Common myeloid progenitor, CD34-positive (primary cell): ENCODE data around the gene CDH13.

ENCODE experiments used
- CTCF ChIA-PET: fragments of 350-600 bp; sonication (Branson Sonifier 250); formaldehyde crosslinking; loops from one replicate; lab custom pipeline; 2021; ENCODE audit warnings: antibody characterized with exemption; lab: Charles Lee
- POLR2A ChIA-PET: fragments of 350-600 bp; sonication (Branson Sonifier 250); formaldehyde crosslinking; loops from one replicate; lab custom pipeline; 2021; ENCODE audit warnings: antibody characterized with exemption; lab: Charles Lee
- DNase-seq, 3 donors: peaks; one replicate each; pipeline versions ENCODE4 v3.0.0 to v3.0.0-alpha.2; 2013
- H3K27ac ChIP-seq, 2 experiments: 1 replicate in 1 of 2; 2 replicates in 1 of 2; pipeline ENCODE4 v1.7.0; 2013; ENCODE audit warnings: inconsistent platforms in 2 of 2, low read length in 2 of 2, mild to moderate bottlenecking in 2 of 2, low read depth in 1 of 2, moderate library complexity in 1 of 2; ENCODE audit not compliant: severe bottlenecking in 2 of 2, insufficient read depth in 1 of 2, poor library complexity in 1 of 2
- H3K27me3 ChIP-seq, 5 experiments: replicated peaks in 2 of 5; 1 replicate in 3 of 5; 2 replicates in 2 of 5; pipeline versions ENCODE4 v1.6.1 to v1.7.0; 2013; ENCODE audit warnings: low read length in 4 of 5, mild to moderate bottlenecking in 2 of 5, moderate library complexity in 2 of 5, inconsistent platforms in 1 of 5; ENCODE audit not compliant: insufficient read depth in 5 of 5, control insufficient read depth in 4 of 5
- H3K36me3 ChIP-seq, 4 experiments: 1 replicate in 2 of 4; 2 replicates in 2 of 4; pipeline versions ENCODE4 v1.6.1 to v1.7.0; 2013; ENCODE audit warnings: low read length in 3 of 4, control low read depth in 1 of 4, mild to moderate bottlenecking in 1 of 4; ENCODE audit not compliant: control insufficient read depth in 4 of 4, insufficient read depth in 4 of 4
- H3K4me1 ChIP-seq, 4 experiments: 1 replicate in 3 of 4; 2 replicates in 1 of 4; pipeline versions ENCODE4 v1.6.1 to v1.7.1; 2013; ENCODE audit warnings: low read length in 3 of 4, mild to moderate bottlenecking in 3 of 4, control low read depth in 1 of 4, inconsistent platforms in 1 of 4, moderate library complexity in 1 of 4; ENCODE audit not compliant: control insufficient read depth in 4 of 4, insufficient read depth in 4 of 4; ENCODE audit errors: control extremely low read depth in 1 of 4
- H3K4me3 ChIP-seq, 7 experiments: 1 replicate in 4 of 7; 2 replicates in 3 of 7; pipeline versions ENCODE4 v1.5.1 to v1.7.0; 2013; ENCODE audit warnings: mild to moderate bottlenecking in 7 of 7, low read length in 6 of 7, moderate library complexity in 6 of 7, inconsistent platforms in 2 of 7, low read depth in 2 of 7, control low read depth in 1 of 7; ENCODE audit not compliant: insufficient read depth in 4 of 7, control insufficient read depth in 1 of 7; ENCODE audit errors: extremely low read depth in 1 of 7
- H3K9me3 ChIP-seq, 5 experiments: 1 replicate in 4 of 5; 2 replicates in 1 of 5; pipeline versions ENCODE4 v1.6.1 to v1.7.1; 2013; ENCODE audit warnings: low read length in 4 of 5, mild to moderate bottlenecking in 2 of 5, inconsistent platforms in 1 of 5, low read depth in 1 of 5, moderate library complexity in 1 of 5; ENCODE audit not compliant: control insufficient read depth in 4 of 5, insufficient read depth in 2 of 5; ENCODE audit errors: control extremely low read depth in 1 of 5
- WGBS: methylation state at CpG from one replicate; pipeline ENCODE4 v1.1.5; 2013; ENCODE audit not compliant: insufficient coverage; 5-methylcytosine and 5-hydroxymethylcytosine counted together

The CDH13 gene

DNA sequence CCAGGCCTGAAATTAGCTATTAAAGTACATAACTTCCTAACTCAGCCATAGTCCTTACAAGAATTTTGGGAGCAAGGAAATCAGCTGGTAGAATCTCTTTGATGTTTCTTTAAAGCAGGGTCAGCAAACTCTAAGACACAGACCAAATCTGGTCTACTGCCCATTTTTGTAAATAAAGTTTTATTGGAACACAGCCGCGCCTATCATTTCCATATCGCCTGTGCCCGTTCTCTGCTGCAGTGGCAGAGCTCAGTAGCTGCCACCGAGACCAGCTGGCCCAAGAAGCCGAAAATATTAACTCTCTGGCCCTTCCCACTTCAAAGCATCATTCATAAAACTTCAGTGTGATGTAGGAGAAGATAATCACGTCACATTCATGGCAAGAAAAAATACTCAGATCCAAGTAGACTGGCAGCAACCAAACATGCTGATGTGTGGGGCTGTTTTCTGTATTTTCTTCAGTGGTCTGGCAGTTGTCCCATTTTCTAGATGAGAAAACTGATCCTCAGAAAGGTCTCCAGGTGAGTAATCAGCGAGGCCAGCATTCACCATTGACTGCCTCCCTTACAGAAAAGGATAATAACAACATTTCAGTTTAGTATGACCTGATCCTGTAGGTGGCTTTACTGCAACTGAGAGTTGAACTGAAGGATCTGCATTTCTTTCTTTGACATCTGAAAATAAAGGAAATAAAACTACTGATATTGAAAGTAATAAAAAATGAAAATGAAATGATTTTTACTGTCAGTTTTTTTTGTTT lies 1163.1 kb downstream of the CDH13 start:
- CTCF ChIA-PET: interaction anchor here (1.4 kb wide), 1 partner anchor 24 kb away, joined by 4 read pairs; no protein-coding TSS in a partner anchor
- Histone ChIP-seq H3K36me3 (no peaks in the 10 kb centered on the region), H3K4me3 (no peak overlapping the region), H3K4me1 (peaks cover 0 to 4% (median 2%) of the 10 kb centered on the region in 4 experiments), H3K27ac (no peak overlapping the region), H3K9me3 (peaks cover 0 to 3% (median 0%) of the 10 kb centered on the region in 5 experiments), H3K27me3 (no peaks in the 10 kb centered on the region)
- DNase-seq: no peak
- POLR2A ChIA-PET: no interaction called here
- no CpG with 5 or more reads among the region's 8 CpGs for WGBS

DNA sequence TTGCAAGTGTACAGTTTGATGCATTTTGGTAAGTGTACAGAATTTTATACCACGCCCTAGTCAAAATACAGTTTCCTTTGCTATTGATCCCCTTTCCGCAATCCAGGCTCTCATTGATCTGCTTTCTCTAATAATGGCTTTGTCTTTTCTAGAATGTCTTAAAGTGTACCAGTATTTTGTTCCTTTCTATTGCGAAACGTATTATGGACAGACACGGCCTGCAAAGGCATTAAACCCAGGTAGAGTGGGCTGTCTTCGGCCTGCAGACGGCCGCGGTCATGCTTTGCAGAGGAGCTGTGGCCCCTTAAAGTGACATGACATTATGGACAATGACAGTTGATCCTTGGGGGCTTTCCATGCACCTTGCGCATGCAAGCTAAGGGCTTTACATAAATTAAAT lies 1165.1 kb downstream of the CDH13 start:
- Histone ChIP-seq H3K27ac (no peak overlapping the region), H3K27me3 (peaks cover 0 to 2% (median 0%) of the 10 kb centered on the region in 5 experiments), H3K36me3 (no peaks in the 10 kb centered on the region), H3K4me3 (no peak overlapping the region), H3K4me1 (peaks cover 0 to 11% (median 5%) of the 10 kb centered on the region in 4 experiments), H3K9me3 (peaks cover 0 to 3% (median 0%) of the 10 kb centered on the region in 5 experiments)
- 99% methylated on average over 10 of the region's 10 CpGs for WGBS
- ChIA-PET POLR2A (no interaction called here), CTCF (no interaction called here)
- DNase-seq: no peak

DNA sequence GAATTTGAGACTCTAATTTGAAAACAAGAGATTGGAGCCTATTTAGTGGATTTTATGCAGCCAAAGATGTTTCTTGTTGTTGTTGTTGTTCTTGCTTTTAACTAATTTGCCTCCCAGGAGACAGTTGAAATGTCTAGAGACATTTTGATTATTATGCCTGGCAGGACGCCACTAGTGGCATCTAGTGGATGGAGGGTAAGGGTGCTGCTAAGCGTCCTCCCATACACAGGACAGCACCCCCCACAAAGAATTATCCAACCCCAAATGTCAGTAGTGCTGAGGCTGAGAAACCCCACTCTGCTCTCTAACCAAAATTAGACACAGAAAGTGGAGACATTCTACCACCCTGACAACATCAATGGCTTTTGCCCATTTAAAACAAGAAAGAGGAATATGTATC lies 1165.6 kb downstream of the CDH13 start:
- H3K9me3 ChIP-seq: peaks cover 0 to 3% (median 0%) of the 10 kb centered on the region in 5 experiments
- H3K4me3 ChIP-seq: no peak overlapping the region
- no CpG with 5 or more reads among the region's 2 CpGs for WGBS
- ChIA-PET POLR2A (no interaction called here), CTCF (no interaction called here)
- no peak for DNase-seq
- H3K27me3 ChIP-seq: peaks cover 0 to 4% (median 0%) of the 10 kb centered on the region in 5 experiments
- H3K36me3 ChIP-seq: no peaks in the 10 kb centered on the region
- peaks cover 0 to 11% (median 5%) of the 10 kb centered on the region in 4 experiments for H3K4me1 ChIP-seq
- no peak overlapping the region for H3K27ac ChIP-seq

DNA sequence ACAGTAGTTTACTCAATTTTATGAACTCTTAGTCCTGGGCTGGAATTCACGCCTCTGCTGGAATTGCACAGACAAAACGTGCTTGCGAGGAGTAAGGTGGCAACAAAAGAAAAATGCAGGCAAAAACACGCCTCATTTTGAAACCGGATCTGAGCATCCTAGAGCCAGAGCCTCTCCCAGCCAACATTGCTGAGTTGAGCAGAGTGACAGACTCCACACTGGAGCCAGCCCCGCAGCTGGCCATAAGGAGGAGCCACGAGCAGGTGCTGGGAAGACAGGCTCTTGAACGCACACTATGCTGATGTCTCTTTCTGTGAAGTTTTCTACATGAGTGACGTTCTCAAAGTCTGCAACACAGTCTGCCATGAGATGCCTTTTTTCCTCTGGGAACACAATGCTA lies 1166.4 kb downstream of the CDH13 start:
- Histone ChIP-seq H3K9me3 (peaks cover 0 to 3% (median 0%) of the 10 kb centered on the region in 5 experiments), H3K4me3 (no peak overlapping the region), H3K27ac (no peak overlapping the region), H3K27me3 (peaks cover 0 to 4% (median 0%) of the 10 kb centered on the region in 5 experiments), H3K4me1 (peaks cover 0 to 11% (median 5%) of the 10 kb centered on the region in 4 experiments), H3K36me3 (no peaks in the 10 kb centered on the region)
- CTCF ChIA-PET: no interaction called here
- 87% methylated on average over 9 of the region's 9 CpGs for WGBS
- POLR2A ChIA-PET: no interaction called here
- DNase-seq: no peak

DNA sequence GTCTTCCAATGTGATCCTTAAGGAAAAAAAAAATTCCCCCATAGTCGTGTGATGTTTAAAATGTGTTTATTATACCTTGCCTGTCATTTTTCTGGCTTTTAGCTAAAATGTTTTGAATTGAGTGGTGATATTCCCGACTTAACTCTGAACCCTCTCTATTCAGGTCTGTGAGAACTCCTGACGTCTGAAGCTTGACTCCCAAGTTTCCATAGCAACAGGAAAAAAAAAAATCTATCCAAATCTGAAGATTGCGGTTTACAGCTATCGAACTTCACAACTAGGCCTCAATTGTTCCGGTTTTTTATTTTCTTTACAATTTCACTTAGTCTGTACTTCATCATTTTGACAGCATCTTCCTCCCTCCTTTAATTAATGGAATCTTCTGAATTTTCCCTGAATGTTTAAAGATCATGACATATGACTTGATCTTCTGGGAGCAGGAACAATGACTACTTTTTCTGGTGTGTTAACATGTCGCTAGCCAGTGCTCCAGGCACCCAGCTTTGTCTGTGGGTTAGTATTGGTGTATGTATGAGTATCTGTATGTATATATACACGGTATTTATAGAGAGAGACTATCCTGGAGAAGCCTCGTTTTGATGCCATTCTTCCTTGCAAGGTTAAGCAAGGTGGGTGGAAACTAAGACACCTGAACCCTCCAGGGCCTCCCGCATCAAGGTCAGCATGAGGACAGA lies 1168.2 kb downstream of the CDH13 start:
- ChIA-PET POLR2A (no interaction called here), CTCF (no interaction called here)
- Histone ChIP-seq H3K9me3 (peaks cover 0 to 3% (median 0%) of the 10 kb centered on the region in 5 experiments), H3K36me3 (no peaks in the 10 kb centered on the region), H3K4me3 (no peak overlapping the region), H3K27me3 (peaks cover 0 to 4% (median 0%) of the 10 kb centered on the region in 5 experiments), H3K27ac (no peak overlapping the region), H3K4me1 (peaks cover 0 to 11% (median 5%) of the 10 kb centered on the region in 4 experiments)
- DNase-seq: no peak
- 69% methylated on average over 7 of the region's 10 CpGs for WGBS

DNA sequence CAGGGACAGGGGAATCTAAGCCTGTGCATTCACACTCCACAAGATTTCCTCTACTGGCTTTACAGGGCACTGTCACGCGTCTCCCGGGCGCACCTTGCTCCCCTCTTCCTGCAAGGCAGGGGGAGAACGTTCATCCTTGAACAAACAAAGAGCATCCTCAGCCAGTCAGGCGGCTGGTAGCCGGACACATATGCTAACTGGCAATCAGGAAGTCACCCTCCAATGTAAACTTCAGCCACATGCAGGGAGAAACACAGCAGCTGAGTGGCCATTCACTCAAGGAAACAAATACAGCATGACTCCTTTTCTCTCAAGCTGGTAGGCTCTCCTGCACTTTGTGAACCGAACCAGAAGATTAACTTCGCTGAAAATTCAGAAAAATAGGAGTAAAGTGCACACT lies 1170.2 kb downstream of the CDH13 start:
- no peaks in the 10 kb centered on the region for H3K36me3 ChIP-seq
- no peak overlapping the region for H3K27ac ChIP-seq
- POLR2A ChIA-PET: no interaction called here
- CTCF ChIA-PET: no interaction called here
- DNase-seq: no peak
- peaks cover 0 to 12% (median 5%) of the 10 kb centered on the region in 4 experiments for H3K4me1 ChIP-seq
- H3K4me3 ChIP-seq: no peak overlapping the region
- 79% methylated on average over 5 of the region's 9 CpGs for WGBS
- H3K27me3 ChIP-seq: peaks cover 0 to 4% (median 0%) of the 10 kb centered on the region in 5 experiments
- H3K9me3 ChIP-seq: peaks cover 0 to 3% (median 0%) of the 10 kb centered on the region in 5 experiments

DNA sequence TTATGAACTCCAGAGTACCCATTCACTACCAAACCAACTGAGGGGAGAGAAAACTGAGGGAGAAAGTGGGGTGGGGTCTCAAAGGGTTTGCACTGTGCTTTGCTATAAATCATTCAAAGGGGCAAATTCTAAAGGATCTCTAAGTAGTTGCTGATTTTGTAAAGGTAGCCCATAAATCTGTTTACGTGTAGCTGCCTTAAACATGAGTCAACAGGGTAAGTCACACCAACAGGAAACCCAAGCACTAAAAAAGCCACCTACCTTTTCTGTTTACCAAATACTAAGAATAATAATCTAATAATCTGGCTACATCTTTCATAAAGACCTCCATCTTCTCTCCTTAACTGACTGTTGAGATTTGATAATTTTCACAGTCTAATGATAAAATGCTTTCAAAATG lies 1172.6 kb downstream of the CDH13 start:
- Histone ChIP-seq H3K4me3 (no peak overlapping the region), H3K4me1 (peaks cover 0 to 20% (median 5%) of the 10 kb centered on the region in 4 experiments), H3K36me3 (no peaks in the 10 kb centered on the region), H3K9me3 (no peaks in the 10 kb centered on the region), H3K27ac (no peak overlapping the region), H3K27me3 (peaks cover 0 to 4% (median 0%) of the 10 kb centered on the region in 5 experiments)
- POLR2A ChIA-PET: no interaction called here
- WGBS: 100% methylated on average over 1 of the region's 1 CpG
- CTCF ChIA-PET: no interaction called here
- DNase-seq: no peak
